ENCODE measurements around the gene EFEMP1. TPM values are rescaled to one million over a fixed set of nuclear protein-coding genes. Genes with fewer than 3 reads are reported as not detected.

Gene EFEMP1
- total RNA-seq, 1 donor from 2014 or later, result 219 TPM

DNA sequence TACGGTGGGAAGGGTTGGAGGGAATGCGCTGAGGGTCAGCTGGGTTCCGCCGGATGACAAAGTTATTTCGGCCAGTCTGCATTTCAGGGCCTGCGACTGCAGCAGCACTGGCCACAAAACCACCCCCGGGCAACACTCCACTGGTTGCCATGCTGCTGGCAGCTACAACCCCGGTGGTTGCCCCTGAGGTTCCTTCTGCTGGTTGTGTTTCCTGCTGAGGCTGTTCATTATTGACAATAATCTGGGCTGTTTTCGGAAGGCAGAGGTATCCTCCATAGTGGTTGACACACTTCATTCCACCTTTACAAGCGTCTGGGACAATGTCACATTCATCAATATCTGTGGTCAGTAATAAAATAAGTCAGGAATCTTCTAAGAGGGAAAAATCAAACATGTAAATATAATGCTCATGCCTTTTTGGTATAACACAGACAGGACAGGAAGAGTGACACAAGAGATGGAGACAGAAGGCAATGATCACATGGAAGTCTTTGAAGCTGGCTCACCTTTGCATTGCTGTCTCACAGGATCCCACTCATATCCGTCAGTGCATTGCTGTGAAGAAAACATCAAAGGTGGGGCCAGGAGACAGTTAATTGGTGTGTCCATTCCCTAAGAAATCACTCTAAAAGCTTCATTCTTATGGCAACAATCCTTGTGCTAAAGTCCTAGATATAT lies 5.7 kb downstream of the EFEMP1 start:
- Histone ChIP-seq H3K27me3 (ENCODE audit: low read depth) (no peaks in the 10 kb centered on the region), H3K4me1 (peaks cover 19% of the 10 kb centered on the region), H3K4me3 (no peak overlapping the region), H3K27ac (no peak overlapping the region), H3K36me3 (peaks cover 9% of the 10 kb centered on the region), H3K9me3 (no peaks in the 10 kb centered on the region)
- TF ChIP-seq, protein P1, sequence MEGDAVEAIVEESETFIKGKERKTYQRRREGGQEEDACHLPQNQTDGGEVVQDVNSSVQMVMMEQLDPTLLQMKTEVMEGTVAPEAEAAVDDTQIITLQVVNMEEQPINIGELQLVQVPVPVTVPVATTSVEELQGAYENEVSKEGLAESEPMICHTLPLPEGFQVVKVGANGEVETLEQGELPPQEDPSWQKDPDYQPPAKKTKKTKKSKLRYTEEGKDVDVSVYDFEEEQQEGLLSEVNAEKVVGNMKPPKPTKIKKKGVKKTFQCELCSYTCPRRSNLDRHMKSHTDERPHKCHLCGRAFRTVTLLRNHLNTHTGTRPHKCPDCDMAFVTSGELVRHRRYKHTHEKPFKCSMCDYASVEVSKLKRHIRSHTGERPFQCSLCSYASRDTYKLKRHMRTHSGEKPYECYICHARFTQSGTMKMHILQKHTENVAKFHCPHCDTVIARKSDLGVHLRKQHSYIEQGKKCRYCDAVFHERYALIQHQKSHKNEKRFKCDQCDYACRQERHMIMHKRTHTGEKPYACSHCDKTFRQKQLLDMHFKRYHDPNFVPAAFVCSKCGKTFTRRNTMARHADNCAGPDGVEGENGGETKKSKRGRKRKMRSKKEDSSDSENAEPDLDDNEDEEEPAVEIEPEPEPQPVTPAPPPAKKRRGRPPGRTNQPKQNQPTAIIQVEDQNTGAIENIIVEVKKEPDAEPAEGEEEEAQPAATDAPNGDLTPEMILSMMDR (IDR thresholded peaks at IDR 0.05), result no peak
- no peak for ATAC-seq
- intact Hi-C loops (cut with DNase I), result no loop called here
- no peak for DNase-seq

DNA sequence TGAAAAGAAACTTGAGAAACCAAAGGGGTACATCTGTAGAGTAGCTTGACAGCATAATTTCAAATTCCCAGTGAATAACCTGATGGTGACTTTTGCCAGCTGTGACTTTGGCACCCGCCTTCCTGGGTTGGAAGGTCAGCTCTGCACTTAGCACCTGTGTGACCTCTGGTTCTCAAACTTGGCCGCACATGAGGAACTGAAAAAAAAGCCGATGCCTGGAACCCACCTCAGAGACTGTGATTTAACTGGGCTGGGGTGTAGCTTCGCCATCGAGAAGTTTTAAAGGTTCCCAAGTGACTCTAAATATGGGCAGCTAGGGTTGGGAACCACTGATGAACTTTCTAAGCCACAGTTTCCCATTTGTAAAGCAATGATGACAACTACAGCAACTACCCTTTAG lies 6.5 kb downstream of the EFEMP1 start:
- intact Hi-C loops (cut with DNase I), result no loop called here
- H3K36me3 ChIP-seq, result peaks cover 9% of the 10 kb centered on the region
- ATAC-seq, result no peak
- DNase-seq, result no peak
- TF ChIP-seq, protein P1 (IDR thresholded peaks at IDR 0.05), result no peak
- no peak overlapping the region for H3K4me3 ChIP-seq
- H3K27ac ChIP-seq, result no peak overlapping the region
- no peaks in the 10 kb centered on the region for H3K9me3 ChIP-seq
- peaks cover 13% of the 10 kb centered on the region for H3K4me1 ChIP-seq
- H3K27me3 ChIP-seq (ENCODE audit: low read depth), result no peaks in the 10 kb centered on the region

DNA sequence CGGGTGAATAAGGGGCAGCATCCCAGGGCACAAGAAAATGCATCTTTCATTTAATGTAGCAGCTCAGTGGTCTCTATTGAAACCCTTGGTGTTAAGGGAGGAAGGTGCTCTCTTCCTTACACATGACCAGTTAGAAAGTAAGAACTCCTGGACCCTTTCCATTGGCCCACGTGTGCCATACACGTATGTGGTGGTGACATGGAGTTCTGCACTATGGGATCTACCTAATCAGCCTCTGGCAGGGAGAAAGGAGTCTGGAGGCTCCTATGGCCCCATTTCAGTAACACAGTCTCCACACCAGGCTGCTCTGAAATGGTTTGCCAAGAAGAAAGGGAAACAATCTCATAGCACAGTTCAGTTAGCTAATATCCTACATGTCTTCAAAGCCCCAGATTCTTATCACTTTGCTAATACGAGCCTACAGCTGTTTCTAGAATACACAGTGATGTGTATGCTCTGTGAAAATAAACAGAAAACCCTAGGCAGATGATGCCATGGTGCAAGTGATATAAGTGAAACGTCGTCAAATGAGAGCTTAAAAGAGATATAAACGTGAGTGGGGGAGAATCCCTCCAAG lies 7.0 kb downstream of the EFEMP1 start:
- no peak for DNase-seq
- no peak overlapping the region for H3K4me3 ChIP-seq

DNA sequence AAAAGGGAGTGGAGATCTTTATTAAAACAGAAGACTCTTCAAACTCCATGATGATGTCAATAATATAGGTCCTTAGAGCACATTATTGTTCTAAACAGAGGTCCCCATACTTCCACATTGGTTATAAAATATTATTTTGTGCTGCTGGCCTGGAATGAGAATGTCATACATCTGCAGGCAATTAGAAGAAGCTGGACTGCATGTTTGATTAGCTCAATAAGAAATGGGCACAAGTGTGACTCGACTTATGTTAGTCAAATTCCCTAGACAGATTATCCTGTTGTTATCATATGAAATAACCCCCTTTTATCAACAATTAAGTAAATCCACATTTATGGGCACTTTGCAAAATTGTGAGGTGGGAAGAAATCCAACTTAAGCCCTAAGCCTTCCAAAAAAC lies 8.8 kb downstream of the EFEMP1 start:
- intact Hi-C loops (cut with DNase I), result no loop called here
- TF ChIP-seq, protein P1 (IDR thresholded peaks at IDR 0.05), result no peak
- peaks cover 9% of the 10 kb centered on the region for H3K36me3 ChIP-seq
- H3K27me3 ChIP-seq (ENCODE audit: low read depth), result no peaks in the 10 kb centered on the region
- DNase-seq (no peak), ATAC-seq (no peak)
- H3K9me3 ChIP-seq, result no peaks in the 10 kb centered on the region
- H3K4me1 ChIP-seq, result peaks cover 6% of the 10 kb centered on the region
- H3K27ac ChIP-seq, result no peak overlapping the region
- no peak overlapping the region for H3K4me3 ChIP-seq

More for the DNA sequence above, 7.0 kb downstream of the EFEMP1 start:
- peaks cover 9% of the 10 kb centered on the region for H3K36me3 ChIP-seq
- no peaks in the 10 kb centered on the region for H3K9me3 ChIP-seq
- intact Hi-C loops (cut with DNase I), result no loop called here
- peaks cover 7% of the 10 kb centered on the region for H3K4me1 ChIP-seq
- TF ChIP-seq, protein P1 (IDR thresholded peaks at IDR 0.05), result no peak
- no peaks in the 10 kb centered on the region for H3K27me3 ChIP-seq (ENCODE audit: low read depth)
- ATAC-seq, result no peak
- no peak overlapping the region for H3K27ac ChIP-seq

DNA sequence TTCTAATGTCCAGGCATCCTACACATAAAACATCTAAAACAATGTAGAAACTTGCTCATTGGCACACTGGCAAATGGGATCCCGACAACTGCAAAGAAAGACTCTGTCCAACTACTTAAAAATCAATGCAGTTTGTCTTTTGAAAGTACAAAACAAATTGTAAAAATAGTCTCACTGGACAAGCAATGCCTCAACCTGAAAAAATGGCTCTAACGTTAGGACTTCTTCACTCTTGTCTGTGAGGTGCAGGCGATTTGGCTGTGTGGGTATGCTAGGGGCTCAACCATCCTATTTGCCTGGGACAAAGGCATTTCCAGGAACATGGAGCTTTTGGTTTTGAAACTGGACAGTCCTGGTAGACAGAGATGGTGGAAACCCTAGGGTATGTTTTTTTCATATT lies 10.7 kb downstream of the EFEMP1 start:
- H3K27me3 ChIP-seq (ENCODE audit: low read depth), result no peaks in the 10 kb centered on the region
- H3K27ac ChIP-seq, result no peak overlapping the region
- H3K9me3 ChIP-seq, result no peaks in the 10 kb centered on the region
- H3K4me3 ChIP-seq, result no peak overlapping the region
- intact Hi-C loops (cut with DNase I), result no loop called here
- no peak for DNase-seq
- ATAC-seq, result no peak
- H3K36me3 ChIP-seq, result peaks cover 9% of the 10 kb centered on the region
- TF ChIP-seq, protein P1 (IDR thresholded peaks at IDR 0.05), result no peak
- peaks cover 6% of the 10 kb centered on the region for H3K4me1 ChIP-seq

Data from lower lobe of right lung (tissue), 2 donors.